IMR-90 (cell line): ENCODE data around the gene PLCH1. TPM values are rescaled to one million over a fixed set of nuclear protein-coding genes. Genes with fewer than 3 reads are reported as not detected.

Experiments used
- ATAC-seq: fragments of 200-7000 bp; cut with Tn5 transposase; 2 replicates; pipeline ENCODE4 v1.9.1; 2020; ENCODE audit warnings: low read depth, mild to moderate bottlenecking, moderate library complexity
- BruUV-seq: library from RNA; stranded (reverse); fragments of 400-500 nt; replicated peaks from 2 replicates; lab custom pipeline; 2021; lab: Mats Ljungman, UMichigan
- CTCF ChIA-PET: fragments of 300-600 bp; formaldehyde crosslinking; extraction: SDS; loops from one replicate; lab custom pipeline; 2021; ENCODE audit warnings: antibody characterized with exemption; lab: Yijun Ruan, JAX
- POLR2A ChIA-PET: fragments of 300-600 bp; sonication (Branson Sonifier 250); formaldehyde crosslinking; loops from one replicate; lab custom pipeline; 2022; ENCODE audit warnings: antibody characterized with exemption; ENCODE audit not compliant: unreplicated experiment; lab: Charles Lee
- DNase-seq: peaks from one replicate; pipeline ENCODE4 v3.0.0; 2013
- H2AFZ ChIP-seq: replicated peaks from 2 replicates; pipeline ENCODE3; 2013; ENCODE audit warnings: low read length, mild to moderate bottlenecking; ENCODE audit not compliant: poor library complexity
- H2AK5ac ChIP-seq: 2 replicates; pipeline ENCODE4 v1.6.1; 2013; ENCODE audit warnings: low read depth, low read length, inconsistent platforms
- H2AK9ac ChIP-seq: replicated peaks from 2 replicates; pipeline ENCODE3; 2013; ENCODE audit warnings: mild to moderate bottlenecking, low read depth, low read length, moderate library complexity; ENCODE audit not compliant: poor library complexity
- H2BK120ac ChIP-seq: 2 replicates; pipeline ENCODE4 v1.6.1; 2013; ENCODE audit warnings: low read depth, low read length, inconsistent platforms
- H2BK15ac ChIP-seq: 3 replicates; pipeline ENCODE4 v1.6.1; 2013; ENCODE audit warnings: low read depth, low read length, inconsistent platforms
- H2BK20ac ChIP-seq: 2 replicates; pipeline ENCODE4 v1.6.1; 2013; ENCODE audit warnings: low read depth, mild to moderate bottlenecking, inconsistent platforms, low read length, moderate library complexity
- H2BK5ac ChIP-seq: 2 replicates; pipeline ENCODE4 v1.6.1; 2013; ENCODE audit warnings: mild to moderate bottlenecking, low read depth, low read length, inconsistent platforms; ENCODE audit not compliant: poor library complexity, severe bottlenecking
- H3K14ac ChIP-seq: replicated peaks from 2 replicates; pipeline ENCODE4 v1.6.1; 2013; ENCODE audit warnings: low read depth, low read length, inconsistent platforms
- H3K18ac ChIP-seq: 2 replicates; pipeline ENCODE4 v1.6.1; 2013; ENCODE audit warnings: low read depth, low read length, control low read depth
- H3K23ac ChIP-seq: 2 replicates; pipeline ENCODE4 v1.6.1; 2013; ENCODE audit warnings: low read depth, low read length, inconsistent platforms
- H3K27ac ChIP-seq: 2 replicates; pipeline ENCODE4 v1.5.1; 2013; ENCODE audit warnings: mild to moderate bottlenecking, control low read depth, low read length; ENCODE audit not compliant: insufficient read depth
- H3K27me3 ChIP-seq: 2 replicates; pipeline ENCODE4 v1.6.1; 2013; ENCODE audit warnings: low read length; ENCODE audit not compliant: control insufficient read depth, insufficient read depth
- H3K36me3 ChIP-seq: 2 replicates; pipeline ENCODE4 v1.6.1; 2013; ENCODE audit warnings: low read length, mixed read lengths; ENCODE audit not compliant: control insufficient read depth, insufficient read depth
- H3K4ac ChIP-seq: 2 replicates; pipeline ENCODE4 v1.6.1; 2013; ENCODE audit warnings: low read depth, low read length, inconsistent platforms
- H3K4me1 ChIP-seq: 2 replicates; pipeline ENCODE4 v1.6.1; 2013; ENCODE audit warnings: low read length, mixed read lengths; ENCODE audit not compliant: control insufficient read depth, insufficient read depth
- H3K4me2 ChIP-seq: 2 replicates; pipeline ENCODE4 v1.6.1; 2013; ENCODE audit warnings: low read depth, mild to moderate bottlenecking, control low read depth, low read length, moderate library complexity
- H3K4me3 ChIP-seq: 2 replicates; pipeline ENCODE4 v1.5.1; 2013; ENCODE audit warnings: low read depth, mild to moderate bottlenecking, control low read depth, low read length, moderate library complexity; ENCODE audit not compliant: insufficient read depth
- H3K56ac ChIP-seq: 2 replicates; pipeline ENCODE4 v1.6.1; 2013; ENCODE audit warnings: low read length, inconsistent platforms; ENCODE audit not compliant: insufficient read depth; ENCODE audit errors: extremely low read depth
- H3K79me1 ChIP-seq, 2 experiments: 2 replicates each; pipeline ENCODE4 v1.6.1; 2013; ENCODE audit warnings: low read length in 2 of 2, inconsistent platforms in 1 of 2, low read depth in 1 of 2
- H3K9ac ChIP-seq: 2 replicates; pipeline ENCODE4 v1.6.1; 2013; ENCODE audit warnings: low read depth, low read length, control low read depth
- H3K9me1 ChIP-seq: 2 replicates; pipeline ENCODE4 v1.6.1; 2013; ENCODE audit warnings: low read length, inconsistent platforms; ENCODE audit not compliant: insufficient read depth
- H3K9me3 ChIP-seq: 2 replicates; pipeline ENCODE4 v1.6.1; 2013; ENCODE audit warnings: low read length; ENCODE audit not compliant: control insufficient read depth, insufficient read depth
- H4K20me1 ChIP-seq: 2 replicates; pipeline ENCODE4 v1.6.1; 2013; ENCODE audit warnings: low read length, inconsistent platforms; ENCODE audit not compliant: insufficient read depth
- H4K5ac ChIP-seq: 2 replicates; pipeline ENCODE4 v1.6.1; 2013; ENCODE audit warnings: mild to moderate bottlenecking, low read depth, low read length, control low read depth
- H4K8ac ChIP-seq, 2 experiments: 2 replicates each; pipeline ENCODE4 v1.6.1; 2013; ENCODE audit warnings: low read depth in 2 of 2, low read length in 2 of 2, control low read depth in 1 of 2, inconsistent platforms in 1 of 2
- H4K91ac ChIP-seq: 2 replicates; pipeline ENCODE4 v1.6.1; 2013; ENCODE audit warnings: low read depth, low read length, inconsistent platforms; ENCODE audit not compliant: insufficient read depth
- BHLHE40 ChIP-seq: fragments of 150-350 bp; IDR thresholded peaks from 2 replicates; pipeline ENCODE4 v1.6.1; 2016; ENCODE audit warnings: mild to moderate bottlenecking, low read depth, low read length
- CEBPB ChIP-seq: IDR thresholded peaks from 2 replicates; pipeline ENCODE4 v1.6.1; 2012; ENCODE audit warnings: low read depth, low read length, improper control_type of control experiment
- CHD1 ChIP-seq: IDR thresholded peaks from 2 replicates; pipeline ENCODE4 v1.6.1; 2012; ENCODE audit warnings: low read depth, low read length, improper control_type of control experiment
- FOS ChIP-seq: fragments of 150-350 bp; IDR thresholded peaks from 2 replicates; pipeline ENCODE4 v1.6.1; 2016; ENCODE audit warnings: low read depth, low read length
- MAFK ChIP-seq: IDR thresholded peaks from 2 replicates; pipeline ENCODE4 v1.6.1; 2012; ENCODE audit warnings: low read depth, low read length, improper control_type of control experiment
- MXI1 ChIP-seq: IDR thresholded peaks from 2 replicates; pipeline ENCODE4 v1.6.1; 2012; ENCODE audit warnings: low read depth, mild to moderate bottlenecking, low read length, moderate library complexity, borderline replicate concordance
- NFE2L2 ChIP-seq: fragments of 150-350 bp; IDR thresholded peaks from 2 replicates; pipeline ENCODE4 v1.6.1; 2016; ENCODE audit warnings: low read depth, mild to moderate bottlenecking, low read length
- RAD21 ChIP-seq: IDR thresholded peaks from 2 replicates; pipeline ENCODE4 v1.6.1; 2012; ENCODE audit warnings: low read length, improper control_type of control experiment
- RCOR1 ChIP-seq: IDR thresholded peaks from 2 replicates; pipeline ENCODE4 v1.6.1; 2012; ENCODE audit warnings: mild to moderate bottlenecking, low read length, improper control_type of control experiment; ENCODE audit not compliant: insufficient replicate concordance
- SMC3 ChIP-seq: fragments of 150-350 bp; IDR thresholded peaks from 2 replicates; pipeline ENCODE4 v1.6.1; 2016; ENCODE audit warnings: low read depth, mild to moderate bottlenecking, antibody characterized with exemption, low read length, moderate library complexity
- USF2 ChIP-seq: fragments of 150-350 bp; IDR thresholded peaks from 2 replicates; pipeline ENCODE4 v1.6.1; 2017; ENCODE audit warnings: mild to moderate bottlenecking, antibody characterized with exemption, low read length, low read depth
- whole genome bisulfite sequencing, 2 experiments: methylation state at CpG; one replicate each; pipeline versions ENCODE4 v1.1.5 to v1.1.7; 2013; ENCODE audit warnings: missing lambda C conversion rate in 2 of 2; ENCODE audit not compliant: insufficient read length in 1 of 2; ENCODE audit errors: extremely low coverage in 2 of 2; 5-methylcytosine and 5-hydroxymethylcytosine counted together
- dilution Hi-C: fragments of 300-500 bp; cut with HindIII; formaldehyde crosslinking; loops from one replicate; pipeline ENCODE4 v1.14.3; 2018; ENCODE audit warnings: low sequenced_read_pairs; ENCODE audit not compliant: unreplicated experiment
- in situ Hi-C: fragments of 300-500 bp; cut with MboI; formaldehyde crosslinking; loops from 3 replicates; pipeline ENCODE4 v1.14.3; 2019; ENCODE audit warnings: low sequenced_read_pairs, inconsistent platforms, mixed read lengths
- intact Hi-C: fragments of 100-400 bp; cut with micrococcal nuclease; formaldehyde crosslinking; loops from 2 replicates; pipeline ENCODE4 v1.10.0; 2022
- polyA plus RNA-seq, 3 experiments: library from polyadenylated mRNA; depleted of rRNA; stranded (reverse); fragments of >200 nt; gene quantifications; 2 replicates each; pipeline ENCODE4 v1.2.3, GENCODE V29; 2012; ENCODE audit warnings: low replicate concordance in 1 of 3
- total RNA-seq: library from RNA; depleted of rRNA; stranded (reverse); fragments of >200 nt; gene quantifications from 2 replicates; pipeline ENCODE4 v1.2.3, GENCODE V29; 2012
- TF ChIP-seq, protein P1 (sequence below): fragments of 150-350 bp; IDR thresholded peaks from 2 replicates; pipeline ENCODE4 v1.6.1; 2016; ENCODE audit warnings: low read depth, mild to moderate bottlenecking, low read length, moderate library complexity, borderline replicate concordance

Gene PLCH1
- total and polyA plus RNA-seq, 2 of the 4 experiments (the other 2 are of a cell fraction), result not detected

DNA sequence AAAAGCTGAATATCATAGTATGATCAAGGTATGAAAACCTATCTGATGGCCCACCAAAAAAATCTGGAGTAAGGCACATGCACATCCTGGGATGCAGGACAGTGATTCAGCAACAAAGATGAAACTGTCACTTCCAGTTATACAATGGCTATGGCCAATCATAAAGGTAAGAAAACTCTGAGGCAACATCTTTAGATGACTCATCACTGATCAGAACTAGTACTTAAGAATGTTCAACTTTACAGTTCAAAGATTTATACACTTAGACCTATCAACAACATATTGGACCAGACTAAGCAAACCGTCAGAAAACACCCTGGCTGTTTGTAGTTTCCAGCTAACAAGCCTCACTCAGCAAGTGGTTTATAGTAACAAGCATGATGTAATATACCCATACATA is 21.3 kb upstream of the PLCH1 start:
- Histone ChIP-seq H2AFZ (no peak overlapping the region), H3K9ac (no peak overlapping the region), H2BK15ac (no peak overlapping the region; the same call in 2 of the 3 replicates), H3K36me3 (no peaks in the 10 kb centered on the region), H3K14ac (no peak overlapping the region), H3K4me2 (no peak overlapping the region), H4K91ac (no peak overlapping the region), H3K23ac (no peak overlapping the region), H4K8ac (no peak overlapping the region), H2AK5ac (no peak overlapping the region), H4K5ac (no peak overlapping the region), H3K4me3 (no peak overlapping the region), H3K9me3 (no peaks in the 10 kb centered on the region), H3K18ac (no peak overlapping the region), H4K20me1 (no peaks in the 10 kb centered on the region), H3K4me1 (no peaks in the 10 kb centered on the region), H3K9me1 (no peaks in the 10 kb centered on the region), H2BK120ac (0 out of 2 replicates have a peak overlapping the region, but pooled peaks have one; percentile 38), H3K79me1 (no peaks in the 10 kb centered on the region), H3K27me3 (no peaks in the 10 kb centered on the region), H2BK5ac (no peak overlapping the region), H2AK9ac (no peak overlapping the region), H3K27ac (peak overlapping the region; percentile 57; the same call in 1 of the 2 replicates), H2BK20ac (peak overlapping the region; percentile 58; the same call in 1 of the 2 replicates), H3K4ac (no peak overlapping the region), H3K56ac (no peak overlapping the region)
- DNase-seq (peak; percentile 73), ATAC-seq (peak; percentile 87)
- in situ Hi-C loops, result no loop called here
- POLR2A ChIA-PET, result no interaction called here
- peak; percentile 69 for TF ChIP-seq NFE2L2
- TF ChIP-seq, protein P1, sequence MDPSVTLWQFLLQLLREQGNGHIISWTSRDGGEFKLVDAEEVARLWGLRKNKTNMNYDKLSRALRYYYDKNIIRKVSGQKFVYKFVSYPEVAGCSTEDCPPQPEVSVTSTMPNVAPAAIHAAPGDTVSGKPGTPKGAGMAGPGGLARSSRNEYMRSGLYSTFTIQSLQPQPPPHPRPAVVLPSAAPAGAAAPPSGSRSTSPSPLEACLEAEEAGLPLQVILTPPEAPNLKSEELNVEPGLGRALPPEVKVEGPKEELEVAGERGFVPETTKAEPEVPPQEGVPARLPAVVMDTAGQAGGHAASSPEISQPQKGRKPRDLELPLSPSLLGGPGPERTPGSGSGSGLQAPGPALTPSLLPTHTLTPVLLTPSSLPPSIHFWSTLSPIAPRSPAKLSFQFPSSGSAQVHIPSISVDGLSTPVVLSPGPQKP, result no peak
- TF ChIP-seq CEBPB, result peak; percentile 67
- TF ChIP-seq RCOR1, result no peak
- TF ChIP-seq MAFK, result no peak
- TF ChIP-seq SMC3, result no peak
- TF ChIP-seq FOS, result peak; percentile 69; the same call in 1 of the 2 replicates
- no peak for TF ChIP-seq RAD21
- no peak for TF ChIP-seq CHD1
- no peak for TF ChIP-seq MXI1
- no peak for TF ChIP-seq USF2
- TF ChIP-seq BHLHE40, result no peak
- no CpG with 5 or more reads among the region's 1 CpG for whole genome bisulfite sequencing, 2 experiments
- CTCF ChIA-PET, result interaction anchor here (1.2 to 1.3 kb wide), 2 partner anchors 10 to 40 kb away, joined by 4 to 5 read pairs; partner anchors contain the start of gene C3orf33
- dilution Hi-C loops, result no loop called here
- intact Hi-C loops, result no loop called here
- no TSS peak for BruUV-seq
